ENCODE results near the gene PCSK4. TPM values are rescaled to one million over a fixed set of nuclear protein-coding genes. Genes with fewer than 3 reads are reported as not detected.
"Not testable (repeated sequence)": the region's sequence is repeated elsewhere in the genome, so short reads cannot be mapped to it uniquely, and the experiment has no call there.

PCSK4 gene
- total RNA-seq, 1 donor from 2014 or later: 2.8 TPM

GRCh38 chr19:1449467-1450442 is 40.4 kb downstream of the PCSK4 start, which contains the start of gene APC2:
Gene APC2 (plus strand): TSS chr19:1450121. CDS start chr19:1453002, 2,881 bp downstream.
- ATAC-seq: no peak
- intact Hi-C loops (cut with micrococcal nuclease): no loop called here
- peak; percentile 33 for DNase-seq

GRCh38 chr19:1447944-1448343 is 42.2 kb downstream of the PCSK4 start:
- intact Hi-C loops (cut with micrococcal nuclease): no loop called here
- DNase-seq (no peak), ATAC-seq (no peak)

GRCh38 chr19:1447504-1447903 is 42.6 kb downstream of the PCSK4 start:
- no peak for DNase-seq
- no peak for ATAC-seq
- intact Hi-C loops (cut with micrococcal nuclease): no loop called here

GRCh38 chr19:1446713-1447481 is 43.3 kb downstream of the PCSK4 start:
- ATAC-seq (no peak), DNase-seq (peak; percentile 50)
- intact Hi-C loops (cut with micrococcal nuclease): no loop called here

GRCh38 chr19:1445932-1446712 is 44.0 kb downstream of the PCSK4 start:
- ATAC-seq (peak; percentile 30), DNase-seq (peak; percentile 33)
- intact Hi-C loops (cut with micrococcal nuclease): no loop called here

- peak; percentile 84 for DNase-seq
- intact Hi-C loops (cut with micrococcal nuclease): no loop called here
- peak; percentile 92 for ATAC-seq
These were observed 44.8 kb downstream of the PCSK4 start for GRCh38 chr19:1445185-1445931.

GRCh38 chr19:1441677-1442438 is 48.3 kb downstream of the PCSK4 start:
- intact Hi-C loops (cut with micrococcal nuclease): no loop called here
- DNase-seq (no peak), ATAC-seq (no peak)

GRCh38 chr19:1441022-1441426 is 49.1 kb downstream of the PCSK4 start:
- ATAC-seq: no peak

GRCh38 chr19:1440418-1440801 is 49.7 kb downstream of the PCSK4 start:
- ATAC-seq (no peak), DNase-seq (no peak)
- intact Hi-C loops (cut with micrococcal nuclease): no loop called here

More at GRCh38 chr19:1441022-1441426, 49.1 kb downstream of the PCSK4 start:
- intact Hi-C loops (cut with micrococcal nuclease): no loop called here
- DNase-seq: no peak

GRCh38 chr19:1439525-1440417 is 50.4 kb downstream of the PCSK4 start:
- intact Hi-C loops (cut with micrococcal nuclease); ATAC-seq; DNase-seq: not testable (repeated sequence)

- DNase-seq (no peak), ATAC-seq (no peak)
- intact Hi-C loops (cut with micrococcal nuclease): no loop called here
These were observed 51.2 kb downstream of the PCSK4 start for GRCh38 chr19:1438933-1439354.

GRCh38 chr19:1438035-1438932 is 51.9 kb downstream of the PCSK4 start, which contains the start of gene RPS15:
Gene RPS15 (plus strand): TSS chr19:1438396. CDS start chr19:1438426, 30 bp downstream.
- ATAC-seq: peak; percentile 92
- intact Hi-C loops (cut with micrococcal nuclease): no loop called here
- peak; percentile 98 for DNase-seq

GRCh38 chr19:1437609-1438008 is 52.5 kb downstream of the PCSK4 start:
- ATAC-seq (no peak), DNase-seq (no peak)
- intact Hi-C loops (cut with micrococcal nuclease): no loop called here

- DNase-seq (no peak), ATAC-seq (no peak)
- intact Hi-C loops (cut with micrococcal nuclease): no loop called here
These were observed 54.7 kb downstream of the PCSK4 start for GRCh38 chr19:1435378-1435989.

- ATAC-seq (no peak), DNase-seq (no peak)
- intact Hi-C loops (cut with micrococcal nuclease): no loop called here
These were observed 55.5 kb downstream of the PCSK4 start for GRCh38 chr19:1434577-1435060.
